Calu3 (cell line): ENCODE measurements around the gene RNF141. TPM values are rescaled to one million over a fixed set of nuclear protein-coding genes. Genes with fewer than 3 reads are reported as not detected.

ENCODE experiments used
- BruUV-seq: library from RNA; stranded (reverse); fragments of 400-500 nt; replicated peaks from 2 replicates; lab custom pipeline; 2021; lab: Mats Ljungman, UMichigan
- CTCF ChIA-PET: fragments of 300-600 bp; sonication (Branson Sonifier 250); formaldehyde crosslinking; loops from one replicate; lab custom pipeline; 2022; ENCODE audit warnings: antibody characterized with exemption; lab: Charles Lee
- DNase-seq: peaks from one replicate; pipeline ENCODE4 v3.0.0; 2022
- H3K27ac Mint-ChIP-seq: one replicate; pipeline ENCODE4 v1.8.0; 2022; ENCODE audit warnings: mixed read lengths; ENCODE audit not compliant: unreplicated experiment
- H3K27me3 Mint-ChIP-seq: one replicate; pipeline ENCODE4 v1.8.0; 2022; ENCODE audit warnings: mixed read lengths; ENCODE audit not compliant: unreplicated experiment
- H3K36me3 Mint-ChIP-seq: one replicate; pipeline ENCODE4 v1.8.0; 2022; ENCODE audit warnings: mild to moderate bottlenecking, moderate library complexity, mixed read lengths; ENCODE audit not compliant: insufficient read depth, unreplicated experiment
- H3K4me1 Mint-ChIP-seq: one replicate; pipeline ENCODE4 v1.8.0; 2022; ENCODE audit warnings: mild to moderate bottlenecking, low read depth, mixed read lengths; ENCODE audit not compliant: unreplicated experiment
- H3K4me3 Mint-ChIP-seq: one replicate; pipeline ENCODE4 v1.8.0; 2022; ENCODE audit warnings: mild to moderate bottlenecking, low read depth, moderate library complexity, mixed read lengths; ENCODE audit not compliant: unreplicated experiment
- H3K9me3 Mint-ChIP-seq: one replicate; pipeline ENCODE4 v1.8.0; 2022; ENCODE audit warnings: low read depth, mixed read lengths; ENCODE audit not compliant: unreplicated experiment
- intact Hi-C: fragments of 100-400 bp; cut with micrococcal nuclease; formaldehyde crosslinking; loops from one replicate; pipeline ENCODE4 v1.10.0; 2022; ENCODE audit not compliant: unreplicated experiment
- total RNA-seq: library from RNA; stranded (reverse); gene quantifications from 2 replicates; pipeline ENCODE4 v1.2.3, GENCODE V29; 2022
- TF ChIP-seq, protein P1 (sequence below): fragments of 200-600 bp; IDR thresholded peaks from one replicate; pipeline ENCODE4 v1.8.0; 2022; ENCODE audit warnings: antibody characterized with exemption; ENCODE audit not compliant: unreplicated experiment

RNF141 gene
- total RNA-seq, 1 experiment from 2014 or later = 33.9 TPM

DNA sequence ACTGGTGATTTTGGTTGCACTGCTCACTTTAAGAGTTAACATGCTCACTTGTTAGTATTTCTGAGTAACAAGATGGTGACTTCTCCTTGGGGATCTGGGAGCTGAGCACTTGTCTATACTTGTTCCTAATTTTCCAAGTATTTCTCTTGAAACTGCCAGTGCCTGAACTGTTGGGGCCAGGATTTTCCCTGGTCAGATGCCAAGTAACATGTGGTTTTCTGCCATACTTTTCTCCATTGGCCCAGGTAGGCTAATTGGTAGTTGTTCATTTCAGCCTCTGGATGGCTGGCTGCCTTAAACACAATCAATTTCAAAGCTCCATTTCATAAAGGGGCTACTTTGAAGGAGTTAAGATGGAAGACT, 35.0 kb downstream of the RNF141 start:
- Mint-ChIP-seq H3K27me3 (no peaks in the 10 kb centered on the region), H3K9me3 (no peaks in the 10 kb centered on the region), H3K4me1 (no peaks in the 10 kb centered on the region), H3K36me3 (no peaks in the 10 kb centered on the region), H3K4me3 (no peak overlapping the region), H3K27ac (no peak overlapping the region)
- no peak for DNase-seq
- BruUV-seq = no TSS peak
- TF ChIP-seq, protein P1, sequence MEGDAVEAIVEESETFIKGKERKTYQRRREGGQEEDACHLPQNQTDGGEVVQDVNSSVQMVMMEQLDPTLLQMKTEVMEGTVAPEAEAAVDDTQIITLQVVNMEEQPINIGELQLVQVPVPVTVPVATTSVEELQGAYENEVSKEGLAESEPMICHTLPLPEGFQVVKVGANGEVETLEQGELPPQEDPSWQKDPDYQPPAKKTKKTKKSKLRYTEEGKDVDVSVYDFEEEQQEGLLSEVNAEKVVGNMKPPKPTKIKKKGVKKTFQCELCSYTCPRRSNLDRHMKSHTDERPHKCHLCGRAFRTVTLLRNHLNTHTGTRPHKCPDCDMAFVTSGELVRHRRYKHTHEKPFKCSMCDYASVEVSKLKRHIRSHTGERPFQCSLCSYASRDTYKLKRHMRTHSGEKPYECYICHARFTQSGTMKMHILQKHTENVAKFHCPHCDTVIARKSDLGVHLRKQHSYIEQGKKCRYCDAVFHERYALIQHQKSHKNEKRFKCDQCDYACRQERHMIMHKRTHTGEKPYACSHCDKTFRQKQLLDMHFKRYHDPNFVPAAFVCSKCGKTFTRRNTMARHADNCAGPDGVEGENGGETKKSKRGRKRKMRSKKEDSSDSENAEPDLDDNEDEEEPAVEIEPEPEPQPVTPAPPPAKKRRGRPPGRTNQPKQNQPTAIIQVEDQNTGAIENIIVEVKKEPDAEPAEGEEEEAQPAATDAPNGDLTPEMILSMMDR = no peak
- CTCF ChIA-PET = interaction anchor here (0.6 to 0.8 kb wide), 2 partner anchors 9 to 656 kb away, joined by 3 read pairs; no protein-coding TSS in a partner anchor
- intact Hi-C loops = no loop called here

DNA sequence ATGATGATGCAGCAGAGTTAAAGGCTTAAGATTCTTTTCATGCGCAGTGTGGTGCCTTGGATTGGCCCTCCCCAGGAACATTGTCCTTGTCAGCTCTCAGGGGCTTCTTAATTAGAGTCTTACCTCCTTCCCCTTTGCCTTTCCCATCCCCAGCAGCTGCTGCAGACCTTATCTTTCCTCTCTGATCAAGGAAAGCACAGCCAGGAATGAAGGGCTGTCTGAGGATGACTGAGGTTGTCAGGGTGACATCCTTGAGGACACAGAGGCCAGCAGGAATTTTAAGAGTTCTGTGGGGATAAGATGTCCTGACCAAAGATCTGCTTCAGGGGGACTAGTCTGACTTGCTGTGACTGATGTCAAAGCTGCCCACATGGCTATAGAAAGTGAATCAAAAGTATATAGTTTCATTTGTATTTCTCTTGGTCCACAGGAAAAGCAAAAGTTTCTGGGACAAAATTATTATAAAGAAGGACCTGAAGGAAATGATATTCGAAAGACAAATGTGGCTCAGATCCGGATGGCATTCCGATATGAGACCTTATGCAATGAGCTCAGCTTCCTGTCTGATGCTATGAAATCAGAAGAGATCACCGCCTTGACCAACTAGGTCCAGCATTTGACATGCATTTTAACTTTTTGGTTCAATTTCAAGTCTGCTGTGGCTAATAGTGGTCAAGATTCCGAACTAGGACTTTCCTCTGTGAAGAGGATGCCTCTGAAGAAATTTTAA, 35.5 kb downstream of the RNF141 start:
- H3K4me1 Mint-ChIP-seq = no peaks in the 10 kb centered on the region
- H3K36me3 Mint-ChIP-seq = no peaks in the 10 kb centered on the region
- DNase-seq = no peak
- BruUV-seq = no TSS peak
- intact Hi-C loops = no loop called here
- no peaks in the 10 kb centered on the region for H3K27me3 Mint-ChIP-seq
- TF ChIP-seq, protein P1 = no peak
- H3K27ac Mint-ChIP-seq = no peak overlapping the region
- no peaks in the 10 kb centered on the region for H3K9me3 Mint-ChIP-seq
- H3K4me3 Mint-ChIP-seq = no peak overlapping the region
- CTCF ChIA-PET = interaction anchor here (0.8 kb wide), 1 partner anchor 9 kb away, joined by 3 read pairs; no protein-coding TSS in a partner anchor

DNA sequence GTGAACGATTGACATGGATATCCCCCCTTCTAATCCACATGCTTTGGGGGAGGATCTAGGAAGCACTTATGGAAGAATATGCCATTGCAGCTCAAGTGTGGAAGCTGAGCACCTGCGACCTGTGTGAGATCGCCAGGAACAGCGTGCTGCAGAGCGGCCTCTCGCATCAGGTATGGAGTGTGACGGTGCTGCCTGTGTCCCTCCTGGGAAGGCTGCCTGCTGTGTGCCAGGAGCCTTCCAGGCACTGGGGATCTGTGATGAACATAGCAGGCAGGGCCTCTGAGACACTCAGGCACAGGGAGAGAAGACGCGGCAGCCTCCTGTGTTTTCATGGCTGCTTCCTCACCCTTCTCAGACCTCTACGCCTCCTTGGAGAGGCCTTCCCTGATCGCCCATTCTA, 36.5 kb downstream of the RNF141 start:
- DNase-seq = no peak
- H3K27me3 Mint-ChIP-seq = no peaks in the 10 kb centered on the region
- BruUV-seq = no TSS peak
- H3K4me3 Mint-ChIP-seq = no peak overlapping the region
- CTCF ChIA-PET = no interaction called here
- no peaks in the 10 kb centered on the region for H3K36me3 Mint-ChIP-seq
- TF ChIP-seq, protein P1 = no peak
- intact Hi-C loops = no loop called here
- no peaks in the 10 kb centered on the region for H3K9me3 Mint-ChIP-seq
- H3K27ac Mint-ChIP-seq = no peak overlapping the region
- no peaks in the 10 kb centered on the region for H3K4me1 Mint-ChIP-seq

DNA sequence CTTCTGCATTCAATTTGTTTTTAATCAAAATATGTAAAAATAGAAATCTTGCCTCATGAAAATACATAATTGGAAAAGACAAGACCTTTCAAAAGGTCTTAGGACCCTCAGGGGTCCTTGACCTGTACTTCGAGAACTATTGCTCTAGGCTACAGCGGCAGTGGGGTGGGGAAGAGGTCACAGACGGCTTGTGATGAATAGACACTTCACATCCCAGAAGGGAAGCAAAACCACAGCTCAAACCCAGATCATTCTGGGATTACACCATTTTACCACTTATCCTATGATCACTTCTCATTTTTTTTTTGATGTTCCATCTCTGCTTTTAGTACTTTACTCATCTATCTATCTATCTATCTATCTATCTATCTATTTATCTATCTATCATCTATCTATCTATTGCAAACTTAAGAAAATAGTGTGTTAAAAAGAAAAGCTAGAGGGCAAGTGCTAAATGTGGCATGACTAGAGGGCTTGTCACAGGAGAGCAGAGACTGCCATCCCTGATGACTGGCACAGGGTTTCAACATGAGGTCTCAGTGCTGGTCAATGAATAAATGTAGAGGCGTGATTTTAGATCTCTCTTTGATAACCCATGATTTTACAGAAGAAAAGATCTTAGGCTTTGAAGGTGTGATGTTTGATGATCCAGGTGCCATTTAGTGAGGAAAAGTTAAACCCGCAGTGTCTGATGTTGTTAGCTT, 37.1 kb downstream of the RNF141 start:
- Mint-ChIP-seq H3K27me3 (no peaks in the 10 kb centered on the region), H3K4me1 (no peaks in the 10 kb centered on the region), H3K4me3 (no peak overlapping the region), H3K27ac (no peak overlapping the region), H3K9me3 (no peaks in the 10 kb centered on the region), H3K36me3 (no peaks in the 10 kb centered on the region)
- TF ChIP-seq, protein P1 = no peak
- no peak for DNase-seq
- intact Hi-C loops = no loop called here
- CTCF ChIA-PET = no interaction called here
- no TSS peak for BruUV-seq
